Stomach (tissue), 4 donors: ENCODE data around the gene PERM1.

Experiments used
- EP300 ChIP-seq: sonication (generic); formaldehyde crosslinking; IDR thresholded peaks from one replicate; pipeline ENCODE4 v1.6.1; 2017; ENCODE audit warnings: antibody characterized with exemption
- POLR2A ChIP-seq, 4 donors: fragments of 450-650 bp; IDR thresholded peaks; one replicate each; pipeline ENCODE4 v1.6.1; 2016; ENCODE audit warnings: antibody characterized with exemption in 4 of 4, control low read depth in 2 of 4, mild to moderate bottlenecking in 1 of 4, moderate library complexity in 1 of 4
- POLR2AphosphoS5 ChIP-seq, 3 donors: sonication (generic); formaldehyde crosslinking; IDR thresholded peaks; one replicate each; pipeline ENCODE4 v1.6.1; 2016; ENCODE audit warnings: antibody characterized with exemption in 3 of 3
- TF ChIP-seq, protein P1 (sequence below), 7 experiments: fragments of 450-650 bp in 4 of 7; fragments of 200-600 bp in 3 of 7; sonication (generic) in 3 of 7; IDR thresholded peaks; one replicate each; pipeline ENCODE4 v1.5.1; 2016 to 2019; ENCODE audit warnings: antibody characterized with exemption in 7 of 7, control low read depth in 2 of 7, mild to moderate bottlenecking in 1 of 7

DNA sequence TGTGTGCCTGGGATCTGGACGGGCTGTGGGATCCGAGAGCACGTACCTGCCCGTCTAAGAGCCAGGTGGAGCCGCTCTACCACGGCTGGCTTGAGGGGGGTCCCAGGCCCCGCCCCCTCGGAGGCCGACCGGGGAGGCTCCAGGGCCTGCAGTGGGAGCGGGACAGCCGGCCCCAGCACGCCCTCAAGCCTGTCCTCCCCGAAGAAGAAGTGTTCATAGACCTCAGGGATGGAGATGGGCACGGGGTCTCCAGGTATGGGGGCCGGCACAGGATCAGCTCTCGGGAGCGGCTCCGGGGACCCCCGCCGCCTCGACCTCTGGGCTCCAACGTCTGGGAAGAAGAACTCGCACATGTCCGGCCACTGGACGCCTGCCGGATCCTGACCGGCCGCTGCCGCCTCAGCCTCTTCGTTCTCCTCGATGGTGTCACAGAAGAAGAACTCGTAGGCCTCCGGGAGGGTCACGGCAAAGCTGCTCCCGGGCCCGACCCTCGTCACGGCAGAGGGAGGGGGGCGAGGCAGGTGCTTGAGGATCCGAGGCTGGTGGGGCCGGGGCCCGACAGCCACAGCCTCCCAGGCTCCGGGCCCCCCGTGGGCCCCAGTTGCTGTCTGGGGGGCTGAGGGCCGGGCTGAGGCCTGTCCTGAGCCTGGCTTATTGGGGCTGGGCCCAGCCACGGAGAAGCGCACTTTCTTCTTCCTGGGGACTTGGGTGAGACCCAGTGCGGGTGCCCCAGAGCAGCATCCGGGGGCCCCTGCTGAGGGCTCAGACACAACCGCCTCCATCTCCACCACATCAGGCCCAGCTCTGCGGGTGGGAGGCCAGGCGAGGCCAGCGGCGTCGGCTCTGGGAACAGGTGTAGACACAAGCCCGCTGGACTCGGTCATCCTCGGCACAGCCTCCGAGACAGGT, 2.8 kb downstream of the PERM1 start:
- no peak for TF ChIP-seq EP300
- no peak for TF ChIP-seq POLR2A (IDR thresholded peaks at IDR 0.05)
- TF ChIP-seq, protein P1, sequence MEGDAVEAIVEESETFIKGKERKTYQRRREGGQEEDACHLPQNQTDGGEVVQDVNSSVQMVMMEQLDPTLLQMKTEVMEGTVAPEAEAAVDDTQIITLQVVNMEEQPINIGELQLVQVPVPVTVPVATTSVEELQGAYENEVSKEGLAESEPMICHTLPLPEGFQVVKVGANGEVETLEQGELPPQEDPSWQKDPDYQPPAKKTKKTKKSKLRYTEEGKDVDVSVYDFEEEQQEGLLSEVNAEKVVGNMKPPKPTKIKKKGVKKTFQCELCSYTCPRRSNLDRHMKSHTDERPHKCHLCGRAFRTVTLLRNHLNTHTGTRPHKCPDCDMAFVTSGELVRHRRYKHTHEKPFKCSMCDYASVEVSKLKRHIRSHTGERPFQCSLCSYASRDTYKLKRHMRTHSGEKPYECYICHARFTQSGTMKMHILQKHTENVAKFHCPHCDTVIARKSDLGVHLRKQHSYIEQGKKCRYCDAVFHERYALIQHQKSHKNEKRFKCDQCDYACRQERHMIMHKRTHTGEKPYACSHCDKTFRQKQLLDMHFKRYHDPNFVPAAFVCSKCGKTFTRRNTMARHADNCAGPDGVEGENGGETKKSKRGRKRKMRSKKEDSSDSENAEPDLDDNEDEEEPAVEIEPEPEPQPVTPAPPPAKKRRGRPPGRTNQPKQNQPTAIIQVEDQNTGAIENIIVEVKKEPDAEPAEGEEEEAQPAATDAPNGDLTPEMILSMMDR (IDR thresholded peaks at IDR 0.05), result no peak
- no peak for TF ChIP-seq POLR2AphosphoS5 (IDR thresholded peaks at IDR 0.05)
